Activated CD4-positive, alpha-beta T cell treated with anti-CD3 and anti-CD28 coated beads for 24 hours (primary cell): Measurements from ENCODE around the gene OR1B1.
"Not testable (repeated sequence)": the region's sequence is repeated elsewhere in the genome, so short reads cannot be mapped to it uniquely, and the experiment has no call there.

ENCODE experiments used
- DNase-seq, 2 donors: peaks; one replicate each; pipeline ENCODE4 v3.0.0-alpha.2; 2020; ENCODE audit warnings: low read depth in 2 of 2

Gene OR1B1

DNA sequence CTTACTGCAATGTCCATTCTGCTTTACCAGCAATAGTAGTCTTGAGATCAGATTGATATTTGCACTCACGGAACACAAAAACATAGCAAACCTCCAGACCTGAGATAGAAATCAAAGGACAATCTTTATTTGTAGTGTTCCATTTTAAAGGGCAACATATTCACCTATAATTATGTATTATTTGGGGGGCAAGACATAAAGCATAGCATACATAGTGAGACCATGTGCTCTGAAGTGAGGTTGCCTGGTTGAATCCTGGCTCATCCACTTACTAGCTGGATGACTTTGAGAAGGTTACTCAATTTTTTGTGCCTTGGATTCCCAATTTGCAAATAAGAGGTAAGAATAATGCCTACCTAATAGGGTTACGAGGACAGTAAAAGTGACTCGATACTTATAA lies at the start of gene OR1B1:
Gene OR1B1, minus strand, starts transcription at position 101 of the 400 bp plus-strand sequence.
- DNase-seq, result no peak

DNA sequence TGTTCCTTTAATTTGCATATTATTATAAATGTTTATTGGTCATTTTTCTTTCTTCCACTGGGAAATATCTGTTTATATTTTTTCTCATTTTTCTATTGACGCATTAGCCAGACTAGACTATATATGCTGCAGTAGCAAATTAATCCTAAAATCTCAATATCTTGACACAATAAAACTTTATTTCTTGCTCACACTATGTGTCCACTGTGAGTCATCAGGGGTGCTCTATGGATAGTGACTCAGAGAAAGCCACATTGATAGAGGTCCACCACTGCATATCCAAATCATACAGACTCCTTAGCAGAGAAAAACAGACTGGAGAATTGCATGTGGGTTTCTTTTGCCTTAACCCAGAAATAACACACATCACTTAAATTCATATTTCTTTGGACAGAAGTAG lies 38.3 kb upstream of the OR1B1 start:
- DNase-seq, result no peak

DNA sequence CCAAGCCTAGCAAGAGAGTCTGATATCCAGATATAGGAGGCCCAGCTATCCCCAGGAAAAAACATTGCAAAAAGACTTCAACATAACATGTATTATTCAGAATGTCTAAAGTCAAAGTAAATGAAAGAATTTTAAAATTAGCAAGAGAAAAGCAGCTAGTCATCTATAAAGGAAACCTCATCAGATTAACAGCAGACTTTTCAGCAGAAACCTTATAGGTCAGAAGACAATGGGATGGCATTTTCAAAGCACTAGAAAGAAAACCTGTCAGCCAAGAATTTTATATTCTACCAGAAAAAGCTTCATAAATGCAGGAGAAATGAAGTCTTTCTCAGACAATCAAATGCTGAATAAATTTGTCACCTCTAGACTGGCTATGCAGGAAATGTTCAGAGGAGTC lies 27.4 kb upstream of the OR1B1 start:
- no peak for DNase-seq

DNA sequence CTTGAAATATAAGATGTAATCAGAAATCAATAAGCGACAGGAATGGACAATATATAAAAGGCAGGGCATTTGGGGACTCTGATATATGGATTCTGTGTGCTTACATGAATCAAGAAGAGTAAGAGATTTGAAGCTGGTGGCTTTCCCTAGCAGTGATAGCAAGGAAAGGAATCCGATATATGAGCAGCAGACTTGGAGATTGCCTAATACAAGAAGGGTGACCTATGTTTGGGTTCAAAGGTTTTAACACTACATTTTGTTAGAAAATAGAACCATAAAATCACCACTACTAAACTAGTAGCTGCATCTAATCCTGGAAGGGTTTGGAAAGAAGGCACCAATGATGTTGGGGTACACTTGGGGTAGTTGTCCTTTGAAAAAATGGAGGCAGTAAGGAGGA lies 15.1 kb upstream of the OR1B1 start:
- no peak for DNase-seq

GRCh38 chr9:122661416-122661815 lies 4.0 kb upstream of the OR1B1 start, which contains the start of gene OR1L1:
Gene OR1L1, plus strand, starts transcription at chr9:122661716. Its CDS starts 0 bp downstream, at chr9:122661716.
- DNase-seq, result no peak

DNA sequence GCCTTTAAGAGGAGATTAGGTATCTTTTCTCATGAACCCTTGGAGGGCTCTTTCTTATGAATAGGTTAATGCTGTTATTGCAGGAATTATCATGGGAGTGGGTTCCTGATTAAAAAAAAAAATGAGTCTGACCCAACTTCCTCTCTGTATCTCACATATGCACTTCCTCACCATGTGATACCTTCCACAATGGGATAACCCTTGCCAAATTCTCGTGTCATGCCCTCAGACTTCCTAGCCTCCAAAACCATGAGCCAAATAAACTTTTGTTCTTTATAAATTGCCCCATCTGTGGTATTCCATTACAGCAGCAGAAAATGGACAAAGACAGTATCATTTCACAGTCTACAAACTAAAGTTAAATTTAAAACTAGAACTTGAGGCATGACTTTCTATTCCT lies 1.0 kb downstream of the OR1B1 start:
- no peak for DNase-seq

DNA sequence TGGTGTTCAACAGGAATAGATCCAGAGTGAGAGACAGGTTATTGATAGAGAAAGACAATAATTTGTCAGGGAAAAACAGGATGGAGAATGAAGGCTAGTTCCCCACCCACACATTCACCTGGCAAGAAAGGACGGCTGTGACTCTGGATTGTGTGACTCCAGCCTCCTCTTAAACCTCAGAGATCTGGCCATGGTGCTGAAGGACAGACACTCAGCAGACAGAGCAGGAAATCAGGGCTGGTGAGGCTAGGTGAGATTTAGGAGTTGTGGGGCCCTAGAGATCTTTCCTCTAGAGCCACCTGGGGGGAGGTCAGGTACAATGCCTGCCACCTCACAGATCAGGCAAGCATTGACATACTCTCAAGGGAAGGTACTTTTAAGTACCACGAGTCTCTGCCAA lies 15.2 kb downstream of the OR1B1 start:
- DNase-seq, result no peak

DNA sequence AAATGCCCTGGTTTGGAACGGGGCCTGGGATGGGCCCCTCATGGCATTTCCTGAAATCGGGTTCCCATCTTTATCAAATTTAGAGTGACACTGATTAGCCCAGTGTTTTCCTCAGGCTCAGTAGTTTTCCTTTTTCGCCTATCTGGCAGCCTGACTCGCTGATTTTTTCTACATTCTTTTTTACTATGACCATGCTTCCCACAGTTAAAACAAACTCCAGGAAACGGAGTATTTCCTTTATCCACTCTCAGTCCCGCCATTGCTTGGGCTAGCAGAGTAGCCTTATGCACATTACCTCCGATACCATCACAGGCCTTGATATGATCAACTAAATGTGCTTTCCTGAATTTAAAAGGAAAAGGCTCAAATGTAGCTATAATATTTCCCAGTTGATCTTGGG lies 37.4 kb downstream of the OR1B1 start:
- DNase-seq, result no peak

DNA sequence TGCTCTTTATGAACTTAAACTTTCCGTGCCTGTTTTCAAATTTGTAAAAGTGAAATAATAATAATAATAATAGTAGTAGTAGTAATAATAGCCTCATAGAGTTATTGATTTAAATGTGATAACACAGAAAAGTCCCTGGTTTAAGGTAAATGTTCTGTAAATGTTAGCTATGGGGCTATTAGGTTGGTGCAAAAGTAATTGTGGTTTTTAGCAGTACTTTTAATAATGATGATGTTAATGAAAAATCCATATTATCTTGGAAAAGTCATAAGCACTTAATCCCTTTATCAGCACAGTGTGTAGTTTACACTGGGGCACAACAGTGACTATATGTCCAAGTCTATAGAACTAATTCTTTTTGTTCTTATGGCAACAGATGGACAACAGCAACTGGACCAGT lies 43.1 kb downstream of the OR1B1 start, which contains the start of gene OR1Q1:
Gene OR1Q1, plus strand, starts transcription at position 377 of the 400 bp plus-strand sequence. Its CDS starts 0 bp downstream, at position 377.
- no peak for DNase-seq

DNA sequence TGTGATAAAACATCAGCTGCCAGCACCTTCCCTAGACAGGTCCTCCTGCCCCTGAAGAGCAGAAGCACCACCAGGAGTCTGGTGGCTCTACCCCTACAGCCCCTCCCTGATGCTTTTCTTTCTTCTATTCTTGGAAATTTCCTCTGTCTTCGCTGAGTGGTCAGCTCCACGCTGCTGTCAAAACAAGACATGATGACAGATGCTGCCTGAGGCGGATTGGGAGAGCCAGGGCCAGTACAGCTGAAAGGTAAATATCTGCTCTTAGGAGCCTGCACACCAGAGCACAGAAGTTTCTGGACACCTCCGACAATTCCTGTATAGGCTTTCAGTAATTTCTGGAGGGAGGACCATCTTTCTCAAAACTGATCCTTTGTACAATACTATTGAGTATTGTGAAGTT lies 47.6 kb downstream of the OR1B1 start:
- no peak for DNase-seq

DNA sequence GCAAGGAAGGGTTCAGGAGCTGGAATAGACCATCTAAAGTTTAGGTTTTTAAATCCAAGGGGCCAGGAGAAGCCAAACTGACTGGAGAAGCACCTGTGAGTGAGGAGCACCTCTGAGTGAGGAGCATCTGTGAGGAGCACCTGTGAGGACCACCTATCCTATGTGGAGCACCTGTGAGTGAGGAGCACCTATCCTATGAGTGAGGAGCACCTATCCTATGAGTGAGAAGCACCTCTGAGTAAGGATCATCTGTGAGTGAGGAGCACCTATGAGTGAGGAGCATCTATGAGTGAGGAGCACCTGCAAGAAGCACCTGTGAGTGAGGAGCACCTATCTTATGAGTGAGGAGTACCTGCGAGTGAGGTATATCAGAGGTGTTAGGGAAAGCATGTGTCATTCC lies 50.8 kb downstream of the OR1B1 start:
- no peak for DNase-seq

DNA sequence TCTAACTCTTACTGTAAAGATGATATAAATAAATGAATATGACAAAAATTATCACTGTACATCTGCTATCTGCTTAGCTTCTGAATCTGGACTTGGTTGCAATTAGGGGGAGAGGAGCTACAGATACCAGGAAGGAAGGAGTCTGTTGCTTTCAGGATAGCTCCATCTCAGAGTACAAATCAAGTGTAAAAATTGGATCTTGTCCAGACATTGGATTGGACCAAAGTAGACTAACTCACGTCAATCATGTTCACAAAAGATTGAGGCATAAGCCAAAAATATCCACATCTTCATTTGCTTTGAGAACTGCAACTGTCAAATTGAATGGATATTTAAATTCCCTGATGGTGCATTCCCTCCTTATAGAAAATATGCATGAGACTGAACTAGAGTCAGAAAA lies 51.7 kb downstream of the OR1B1 start:
- no peak for DNase-seq

DNA sequence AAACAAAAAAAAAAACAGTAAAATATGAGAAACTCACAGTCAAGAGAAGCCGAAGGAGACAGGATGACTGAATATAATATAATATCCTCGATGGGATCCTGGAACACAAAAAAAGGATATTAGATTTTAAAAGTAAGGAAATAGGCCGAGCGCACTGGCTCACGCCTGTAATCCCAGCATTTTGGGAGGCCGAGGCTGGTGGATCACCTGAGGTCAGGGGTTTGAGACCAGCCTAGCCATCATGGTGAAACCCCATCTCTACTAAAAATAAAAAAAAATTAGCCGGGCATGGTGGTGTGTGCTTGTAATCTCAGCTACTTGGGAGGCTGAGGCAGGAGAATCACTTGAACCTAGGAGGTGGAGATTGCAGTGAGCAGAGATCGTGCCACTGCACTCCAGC lies 74.1 kb downstream of the OR1B1 start, which contains the start of gene OR1L8:
Gene OR1L8, minus strand, starts transcription at position 101 of the 400 bp plus-strand sequence. CDS start 14,907 bp downstream, outside the sequence.
- DNase-seq, result not testable (repeated sequence)

GRCh38 chr9:122580360-122580759 lies 77.1 kb downstream of the OR1B1 start:
- no peak for DNase-seq

GRCh38 chr9:122579874-122580273 lies 77.6 kb downstream of the OR1B1 start:
- no peak for DNase-seq
